HG03159 (cell line): ENCODE data around the gene SH3D21.

Experiments
- ATAC-seq: cut with Tn5 transposase; IDR thresholded peaks from one replicate; pipeline ENCODE4 v1.9.1; 2021; ENCODE audit warnings: mild to moderate bottlenecking, moderate library complexity; ENCODE audit not compliant: unreplicated experiment

The SH3D21 gene

DNA sequence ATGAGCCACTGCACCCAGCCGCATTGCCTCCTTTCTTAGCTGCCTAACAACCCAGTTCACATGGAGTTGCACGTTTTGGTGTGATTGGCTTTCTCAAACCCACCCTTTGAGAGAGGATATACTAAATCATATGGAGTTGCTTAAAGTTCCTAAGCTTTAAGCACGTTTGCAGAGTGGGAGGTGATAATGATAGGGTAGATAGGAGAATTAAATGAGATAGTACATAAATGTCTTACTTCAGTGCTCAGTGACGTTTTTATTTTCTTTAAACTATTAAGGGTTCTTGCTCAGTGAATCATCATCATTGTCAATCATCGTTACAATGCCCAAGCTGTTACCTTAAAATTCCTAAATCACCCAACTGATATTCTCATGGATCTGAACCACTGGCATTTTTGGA is 2.9 kb upstream of the SH3D21 start:
- ATAC-seq, result no peak

DNA sequence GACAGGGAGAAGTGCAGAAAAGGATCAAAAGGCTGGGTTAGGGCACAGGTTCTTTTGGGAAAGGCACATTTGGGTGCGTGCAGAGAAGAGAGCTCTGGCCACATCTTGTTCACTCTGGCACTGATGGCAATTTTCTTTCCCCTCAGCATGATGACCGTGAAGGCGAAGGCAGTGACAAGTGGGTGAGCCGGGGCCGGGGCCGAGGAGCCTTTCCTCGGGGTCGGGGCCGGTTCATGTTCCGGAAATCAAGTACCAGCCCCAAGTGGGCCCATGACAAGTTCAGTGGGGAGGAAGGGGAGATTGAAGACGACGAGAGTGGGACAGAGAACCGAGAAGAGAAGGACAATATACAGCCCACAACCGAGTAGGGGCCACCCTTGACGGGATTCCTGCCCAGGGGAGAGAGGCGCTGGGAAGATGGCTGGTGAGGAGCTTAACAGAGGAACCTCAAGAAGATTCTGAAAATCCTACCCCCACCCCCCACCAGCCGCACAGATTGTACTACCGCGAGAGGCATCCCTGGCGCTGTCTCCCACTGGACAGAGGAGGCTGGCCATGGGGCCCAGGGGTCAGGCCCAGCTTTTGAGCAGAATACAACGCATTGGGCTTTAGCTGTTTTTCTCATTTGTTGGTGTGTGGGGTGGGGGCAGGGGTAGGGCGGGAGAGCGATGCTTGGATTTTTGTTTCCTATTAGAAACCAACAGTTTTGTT is 2.4 kb upstream of the SH3D21 start:
- ATAC-seq, result no peak

DNA sequence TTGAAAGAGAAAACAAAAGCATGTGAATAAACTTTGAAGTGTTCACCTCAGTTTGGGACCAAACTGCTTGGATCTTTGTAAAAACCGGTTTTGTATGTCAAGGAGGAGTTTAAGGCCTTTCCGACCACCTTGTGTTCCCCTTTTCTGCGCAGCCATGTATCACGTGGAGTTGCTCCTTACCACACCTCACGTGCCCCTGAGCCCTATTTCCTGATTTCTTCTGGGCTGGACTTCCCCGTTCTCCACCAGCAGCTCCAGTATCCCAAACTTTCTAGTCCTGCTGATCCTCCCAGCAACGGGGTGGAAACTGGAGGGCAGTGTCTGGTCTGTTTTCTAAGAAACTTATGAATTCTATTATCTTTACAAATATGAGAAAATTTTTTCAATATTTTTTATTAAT is 1.6 kb upstream of the SH3D21 start:
- no peak for ATAC-seq

DNA sequence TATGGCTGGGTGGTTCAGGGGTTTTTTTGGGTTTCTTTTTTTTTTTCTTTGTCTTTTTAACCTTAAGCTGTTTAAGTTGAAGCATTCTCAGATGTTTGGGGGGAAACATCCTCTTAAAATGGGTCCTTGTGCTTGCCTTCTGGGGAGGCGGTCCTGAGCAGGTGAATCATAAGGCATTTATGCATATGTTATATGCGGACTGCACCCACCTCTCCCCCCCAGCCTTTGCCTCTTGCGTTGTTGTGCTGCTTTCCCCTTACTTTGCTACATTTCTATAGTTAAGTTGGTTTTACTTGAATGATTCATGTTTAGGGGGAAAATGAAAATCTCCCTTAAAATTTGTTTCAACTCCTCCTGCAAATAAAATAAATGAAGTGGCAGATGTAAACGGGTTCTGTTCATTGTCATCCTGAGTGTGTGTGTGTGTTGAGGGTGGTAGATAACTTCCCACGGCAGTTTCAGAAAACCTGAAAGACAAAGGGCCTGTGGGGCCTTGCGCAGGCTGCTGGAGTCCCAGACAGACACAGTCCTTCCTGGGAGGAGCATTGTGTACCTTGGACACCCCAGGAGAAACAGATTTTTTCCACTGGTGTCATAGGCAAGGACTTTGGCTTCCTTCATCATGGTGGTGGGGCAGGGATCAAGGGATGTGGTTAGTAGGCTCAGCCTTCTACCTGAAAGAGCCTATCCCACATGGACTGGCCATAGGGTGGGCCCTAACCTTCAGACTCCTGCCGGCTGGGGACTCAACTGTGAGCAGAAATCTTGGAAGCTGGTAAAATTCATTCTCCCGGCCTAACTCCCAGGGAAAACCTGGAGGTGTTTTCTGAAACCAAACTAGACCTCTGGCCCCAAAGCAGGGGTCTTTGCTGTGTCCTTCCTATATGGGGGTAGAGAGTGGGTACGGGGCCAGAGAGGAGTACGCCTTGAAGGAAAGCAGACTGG is 926 bp upstream of the SH3D21 start:
- no peak for ATAC-seq

DNA sequence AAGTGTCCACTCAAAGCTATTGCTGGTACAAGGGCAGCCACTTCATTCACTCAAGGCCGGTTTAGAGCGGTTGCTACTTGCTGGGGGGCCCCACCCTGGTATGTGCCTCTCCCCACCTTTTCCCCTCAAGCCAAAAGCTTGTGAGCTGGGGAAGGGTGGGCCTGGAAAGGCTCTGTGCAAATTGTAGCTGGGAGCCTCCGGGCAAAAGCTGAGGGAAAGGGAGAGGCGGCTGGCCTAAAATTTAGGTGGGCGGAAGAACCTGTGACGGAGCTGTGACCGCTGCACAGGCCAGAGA is 306 bp upstream of the SH3D21 start:
- no peak for ATAC-seq

DNA sequence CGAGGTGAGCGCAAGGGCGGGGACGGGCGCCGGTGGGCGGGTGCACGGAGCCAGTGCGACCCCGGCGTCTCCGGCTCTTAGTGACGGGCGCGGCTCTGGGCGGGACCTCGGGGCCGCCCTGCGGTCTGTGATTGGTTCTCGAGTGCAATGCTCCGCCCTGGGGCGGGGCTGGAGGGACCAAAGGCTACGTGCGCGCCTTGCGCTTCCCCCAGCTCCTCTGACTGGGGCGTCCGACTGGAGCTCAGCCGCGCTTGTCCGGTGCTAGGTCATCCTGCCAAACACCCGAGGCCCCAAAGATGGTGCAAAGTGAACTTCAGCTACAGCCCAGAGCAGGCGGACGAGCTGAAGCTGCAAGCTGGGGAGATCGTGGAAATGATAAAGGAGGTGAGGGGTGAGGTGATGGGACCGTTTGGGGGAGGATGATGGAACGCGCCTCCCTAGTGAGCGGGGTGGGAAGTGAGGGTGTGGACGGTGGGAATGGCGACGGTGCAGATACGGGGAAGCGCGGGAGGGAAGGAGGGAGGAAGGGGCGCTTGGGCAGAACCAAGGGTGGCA is 811 bp downstream of the SH3D21 start:
- peak; percentile 97 for ATAC-seq

DNA sequence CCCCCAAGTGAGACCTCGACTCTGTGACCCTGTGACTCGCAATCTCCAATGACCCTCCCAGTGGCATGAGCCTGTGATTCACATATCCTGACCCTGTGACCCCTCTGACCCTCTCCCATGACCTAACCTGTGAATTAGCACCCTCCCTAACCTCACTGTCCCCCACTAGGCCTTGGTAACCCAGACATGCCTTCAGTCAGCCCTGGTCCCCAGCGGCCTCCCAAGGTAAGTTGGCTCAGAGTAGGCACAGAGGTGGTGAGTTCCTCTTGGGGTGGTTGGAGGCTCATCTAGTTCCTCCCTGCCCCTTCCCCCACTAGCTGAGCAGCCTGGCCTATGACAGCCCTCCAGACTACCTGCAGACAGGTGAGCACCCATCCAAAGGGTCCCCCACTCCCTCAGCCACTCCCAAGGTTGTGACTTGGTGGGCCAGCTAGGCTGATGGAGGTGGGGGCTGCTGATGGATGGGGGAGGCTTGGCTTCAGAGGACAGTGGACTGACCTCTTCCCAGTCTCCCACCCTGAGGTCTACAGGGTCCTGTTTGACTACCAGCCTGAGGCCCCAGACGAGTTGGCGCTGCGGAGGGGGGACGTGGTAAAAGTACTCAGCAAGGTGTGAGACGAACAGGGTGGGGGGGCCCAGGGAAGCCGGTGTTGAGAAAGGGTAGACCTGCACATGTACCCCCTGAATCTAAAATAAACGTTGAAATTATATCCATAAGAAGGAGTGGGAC is 1.6 kb downstream of the SH3D21 start:
- no peak for ATAC-seq

DNA sequence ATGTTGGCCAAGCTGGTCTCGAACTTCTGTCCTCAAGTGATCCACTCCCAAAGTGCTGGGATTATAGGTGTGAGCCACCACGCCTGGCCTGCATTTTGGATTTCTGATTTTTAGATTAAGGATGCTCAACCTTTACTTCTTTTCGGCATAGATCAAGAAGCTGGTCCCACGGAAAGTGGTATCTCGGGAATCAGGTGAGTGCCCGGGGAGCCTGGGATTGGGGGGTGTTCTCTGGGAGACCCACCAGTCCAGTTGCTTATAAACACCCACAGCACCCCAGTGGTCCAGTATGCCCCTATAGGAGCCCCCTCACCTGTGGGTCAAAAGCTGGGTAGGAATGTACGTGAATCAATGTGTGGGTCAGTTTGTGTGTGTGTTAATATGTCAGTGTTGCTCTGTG is 3.2 kb downstream of the SH3D21 start:
- ATAC-seq, result no peak

DNA sequence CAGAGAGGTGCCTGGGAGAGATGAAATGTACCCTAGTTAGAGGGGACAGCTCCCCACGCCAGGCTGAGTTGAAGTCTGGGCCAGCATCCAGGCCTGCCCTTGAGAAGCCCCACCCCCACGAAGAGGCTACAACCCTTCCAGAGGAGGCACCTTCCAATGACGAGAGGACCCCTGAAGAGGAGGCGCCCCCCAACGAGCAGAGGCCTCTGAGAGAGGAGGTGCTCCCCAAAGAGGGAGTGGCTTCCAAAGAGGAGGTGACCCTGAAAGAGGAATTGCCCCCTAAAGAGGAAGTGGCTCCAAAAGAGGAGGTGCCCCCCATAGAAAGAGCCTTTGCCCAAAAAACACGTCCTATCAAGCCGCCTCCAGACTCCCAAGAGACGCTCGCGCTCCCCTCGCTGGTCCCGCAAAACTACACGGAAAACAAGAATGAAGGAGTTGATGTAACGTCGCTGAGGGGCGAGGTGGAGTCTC is 14.2 kb downstream of the SH3D21 start:
- no peak for ATAC-seq

DNA sequence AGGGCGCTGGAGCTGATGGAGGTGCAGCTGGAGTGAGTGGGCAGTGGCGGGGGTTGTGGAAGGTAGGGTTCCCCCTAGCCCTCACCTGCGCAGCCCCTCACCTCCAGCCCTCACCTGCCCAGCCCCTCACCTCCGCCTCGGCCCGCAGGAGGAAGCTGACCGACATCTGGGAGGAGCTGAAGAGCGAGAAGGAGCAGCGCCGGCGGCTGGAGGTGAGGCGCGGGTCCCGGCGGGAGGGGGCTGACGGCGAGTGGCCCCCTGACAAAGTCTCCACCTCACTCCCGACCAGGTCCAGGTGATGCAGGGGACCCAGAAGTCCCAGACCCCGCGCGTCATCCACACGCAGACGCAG is 14.6 kb downstream of the SH3D21 start:
- no peak for ATAC-seq

DNA sequence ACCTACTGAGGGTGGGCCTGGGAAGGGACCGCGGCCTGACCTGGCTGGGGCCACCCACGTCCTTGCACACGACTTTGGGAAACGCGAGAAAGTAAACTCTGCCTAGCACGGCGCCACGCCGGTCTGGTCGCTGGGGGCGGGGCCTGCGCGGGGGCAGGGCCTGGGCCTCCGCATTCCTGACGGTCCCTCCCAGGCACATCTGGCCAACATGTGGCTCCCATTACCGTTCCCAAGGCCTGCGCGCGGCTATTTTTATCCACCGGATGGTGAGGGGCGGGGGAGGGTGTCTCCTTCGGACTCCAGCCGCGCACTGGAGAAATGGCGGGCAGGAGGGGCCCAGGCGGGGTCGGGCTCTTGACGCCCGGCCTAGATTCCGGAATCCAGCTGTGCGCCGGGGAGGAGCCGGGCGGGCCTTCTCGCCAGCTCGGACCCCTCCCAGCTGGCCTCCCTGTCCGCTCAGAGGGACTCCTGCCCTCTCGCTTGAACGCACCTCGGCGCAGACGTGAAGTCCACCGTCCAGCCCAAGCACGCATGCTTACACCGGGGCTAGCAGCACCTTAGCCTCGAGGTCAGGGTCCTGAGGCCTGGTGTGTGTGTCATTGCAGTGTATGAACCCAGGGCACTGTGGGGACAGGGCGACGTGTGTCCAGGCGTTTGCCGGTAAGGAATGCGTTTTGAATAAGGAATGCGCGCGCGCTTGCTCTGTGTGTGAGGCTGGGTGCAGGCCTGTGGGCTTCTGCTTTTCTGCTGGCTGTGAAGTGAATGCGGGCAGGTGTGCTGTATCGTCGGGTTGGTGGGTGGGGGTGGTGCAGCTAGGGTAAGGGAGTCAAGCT is 15.2 kb downstream of the SH3D21 start:
- no peak for ATAC-seq

DNA sequence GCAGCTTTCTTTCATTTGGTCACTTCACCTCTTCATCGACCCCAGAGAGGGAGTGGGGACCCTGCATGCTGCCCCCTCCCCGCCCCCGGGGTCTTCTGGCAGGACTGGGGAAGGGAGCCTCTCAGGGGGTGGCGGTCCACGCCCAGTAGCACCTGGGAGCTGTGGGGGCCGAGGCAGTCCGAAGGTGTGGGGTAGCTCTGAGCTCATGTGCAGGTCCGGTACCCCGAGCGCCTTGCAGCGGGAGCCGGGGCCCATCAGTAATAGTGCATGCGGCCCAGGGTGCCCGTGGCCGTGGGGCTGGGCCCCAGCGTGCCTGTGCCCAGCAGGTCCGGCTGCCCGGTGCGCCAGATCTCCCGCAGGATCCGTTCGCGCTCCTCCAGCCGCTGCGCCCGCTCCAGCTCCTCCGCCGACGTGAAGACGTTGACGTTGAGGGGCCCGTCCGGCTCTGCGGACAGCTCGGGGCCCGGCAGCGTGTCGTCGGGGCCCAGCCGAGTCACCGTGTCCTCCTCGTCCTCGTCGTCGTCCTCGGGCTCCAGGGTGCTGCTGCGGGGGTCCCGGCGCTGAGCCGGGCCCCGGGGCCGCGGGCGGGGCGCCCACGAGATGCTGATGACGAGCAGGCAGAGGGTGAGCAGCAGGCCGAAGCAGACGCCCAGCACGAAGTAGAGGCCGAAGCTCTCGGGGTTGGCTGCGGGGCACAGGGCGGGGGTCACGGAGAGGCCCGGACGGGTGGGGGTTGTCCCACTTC is 16.0 kb downstream of the SH3D21 start:
- ATAC-seq, result no peak

DNA sequence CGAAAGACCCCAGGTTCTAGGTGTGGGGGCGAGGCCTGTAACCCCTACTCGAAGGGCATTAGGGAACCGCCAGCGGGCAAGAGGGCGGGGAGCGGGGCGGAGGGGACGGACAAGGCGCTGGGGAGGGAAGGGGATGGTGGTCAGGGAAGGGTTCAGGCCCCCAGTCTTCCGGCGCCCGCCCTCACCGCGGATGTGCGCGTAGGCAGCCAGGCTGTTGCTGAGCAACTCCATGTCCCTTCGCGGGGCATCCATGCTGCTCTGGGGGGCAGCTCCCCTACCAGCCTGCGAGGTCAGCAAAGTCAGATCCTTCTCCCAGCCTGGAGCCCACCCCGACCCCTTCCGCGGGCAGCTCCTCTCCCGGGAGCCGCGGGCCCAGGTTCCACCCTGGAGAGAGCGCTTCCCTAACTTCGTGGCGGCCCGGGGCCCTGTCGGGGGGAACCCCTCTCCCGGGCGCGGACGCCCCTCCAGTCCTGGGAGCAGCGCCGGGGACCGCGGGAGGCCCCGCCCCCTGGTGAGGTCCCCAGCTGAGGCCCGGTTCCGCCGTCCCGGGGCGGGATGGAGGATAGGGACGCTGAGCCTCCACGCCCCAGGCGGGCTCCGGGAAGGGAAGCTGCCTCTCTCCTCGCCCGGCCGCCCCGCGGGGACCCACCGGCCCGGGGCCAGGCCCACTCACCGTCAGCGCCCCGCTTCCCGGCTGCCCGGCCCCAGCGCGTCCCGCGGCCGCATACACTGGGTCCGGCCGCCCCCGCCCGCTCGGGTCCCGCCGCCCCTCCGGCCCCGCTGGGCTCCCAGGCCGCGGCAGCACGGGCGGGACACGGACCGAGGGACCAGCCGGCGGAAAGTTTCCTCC is 16.8 kb downstream of the SH3D21 start:
- ATAC-seq, result no peak

DNA sequence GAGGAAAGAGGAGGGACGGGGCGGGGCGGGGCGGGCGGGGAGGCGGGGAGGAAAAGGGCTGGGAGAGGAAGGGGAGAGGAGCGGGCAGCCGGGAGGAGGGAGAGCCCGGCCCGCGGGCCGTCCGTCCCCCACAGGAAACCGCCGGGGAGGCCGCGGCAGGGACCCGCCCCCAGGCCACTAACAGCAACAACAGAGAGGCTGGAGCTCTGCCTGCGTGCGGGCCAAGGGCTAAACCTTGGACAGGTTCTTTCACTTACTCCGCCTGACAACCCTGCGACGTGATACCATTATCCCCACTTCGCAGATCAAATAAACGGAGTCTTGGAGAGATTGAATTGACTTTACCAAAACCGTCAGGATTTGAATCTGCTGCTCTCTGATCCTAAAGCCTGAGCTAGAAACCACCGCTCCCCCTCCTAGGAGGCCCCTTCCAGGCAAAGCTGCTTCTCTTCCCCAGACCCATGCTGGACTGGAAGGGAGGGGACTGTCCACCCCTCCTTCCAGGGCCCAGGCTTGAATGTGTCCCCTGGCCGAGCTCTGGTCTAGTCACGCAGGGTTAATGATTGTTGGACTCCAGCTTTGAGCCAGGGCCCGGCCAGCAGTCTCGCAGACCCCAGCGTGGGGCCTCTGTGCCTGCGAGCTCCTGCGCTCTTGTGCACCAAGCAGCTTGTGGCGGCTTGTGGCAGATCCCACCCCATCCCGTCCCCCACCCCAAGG is 17.6 kb downstream of the SH3D21 start, which contains the start of gene EVA1B:
Gene EVA1B, minus strand, starts transcription at position 10 of the 717 bp plus-strand sequence. CDS start 608 bp downstream, outside the sequence.
- no peak for ATAC-seq

DNA sequence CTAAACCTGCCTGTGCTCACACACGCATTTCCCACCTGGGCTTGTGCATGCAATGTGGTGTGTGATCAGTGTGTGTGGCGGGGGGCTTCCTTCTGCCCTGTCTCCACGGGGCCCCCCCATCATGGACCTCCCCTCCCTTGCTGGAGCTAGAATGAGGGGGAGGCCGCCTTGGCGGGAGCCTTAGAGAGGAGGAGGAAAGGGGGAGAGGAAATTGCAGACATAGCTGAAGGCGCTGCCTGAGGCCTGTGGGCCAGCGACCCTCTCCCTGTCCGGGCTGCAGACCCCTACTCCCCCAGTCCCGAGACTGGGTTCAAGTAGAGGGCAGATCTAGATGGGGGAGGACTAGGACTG is 18.2 kb downstream of the SH3D21 start:
- no peak for ATAC-seq

DNA sequence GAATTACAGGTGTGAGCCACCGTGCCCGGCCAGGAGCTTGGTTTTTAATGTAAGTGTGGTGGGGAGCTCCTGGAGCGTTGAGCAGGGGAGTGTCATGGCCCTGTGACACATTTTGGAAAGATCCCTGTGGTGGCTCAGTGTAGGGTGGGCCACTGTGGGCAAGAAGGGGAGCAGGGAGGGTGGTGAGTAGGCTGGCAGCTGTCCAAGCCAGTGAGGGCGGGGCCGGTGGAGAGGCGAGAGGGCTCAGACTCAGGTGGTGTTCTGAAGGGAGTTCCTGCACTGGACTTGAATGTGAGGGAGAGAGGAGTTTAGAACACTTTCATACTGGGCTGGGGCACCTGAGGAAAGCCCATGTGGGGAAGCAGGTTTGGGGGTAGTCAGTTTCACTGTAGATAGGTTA is 20.3 kb downstream of the SH3D21 start:
- ATAC-seq, result no peak

DNA sequence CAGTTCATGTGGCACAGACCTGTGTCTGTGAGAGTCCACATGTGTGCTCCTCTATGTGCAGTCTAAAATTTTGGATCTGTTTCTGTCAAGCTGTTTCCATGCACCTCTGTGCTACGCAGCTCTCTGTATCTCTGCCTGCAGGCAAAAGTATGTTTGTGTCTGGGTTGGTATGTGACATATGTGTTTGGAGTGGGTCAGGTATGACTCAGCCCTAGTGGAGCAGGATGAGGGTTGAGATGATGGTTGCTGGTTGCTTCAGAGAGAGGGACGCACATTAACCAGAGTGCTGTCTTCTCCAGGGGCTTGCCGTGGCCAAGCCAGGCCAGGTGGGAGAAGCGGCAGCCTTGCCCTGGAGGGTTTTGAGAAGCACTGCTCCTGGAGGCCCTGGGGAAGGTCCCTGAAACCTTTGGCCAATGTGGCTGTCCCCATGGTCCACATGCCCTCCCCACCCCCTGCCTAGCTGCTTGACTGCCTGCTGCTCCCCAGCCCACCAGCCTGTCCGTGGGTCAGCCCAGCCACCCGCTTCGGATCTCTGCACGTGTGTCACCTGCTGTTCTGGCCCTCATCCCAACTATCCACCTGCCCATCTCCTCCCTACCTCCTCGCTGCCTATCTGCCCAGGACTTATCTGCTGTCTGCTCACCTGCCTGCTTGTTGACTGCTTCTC is 21.4 kb downstream of the SH3D21 start:
- ATAC-seq, result no peak

DNA sequence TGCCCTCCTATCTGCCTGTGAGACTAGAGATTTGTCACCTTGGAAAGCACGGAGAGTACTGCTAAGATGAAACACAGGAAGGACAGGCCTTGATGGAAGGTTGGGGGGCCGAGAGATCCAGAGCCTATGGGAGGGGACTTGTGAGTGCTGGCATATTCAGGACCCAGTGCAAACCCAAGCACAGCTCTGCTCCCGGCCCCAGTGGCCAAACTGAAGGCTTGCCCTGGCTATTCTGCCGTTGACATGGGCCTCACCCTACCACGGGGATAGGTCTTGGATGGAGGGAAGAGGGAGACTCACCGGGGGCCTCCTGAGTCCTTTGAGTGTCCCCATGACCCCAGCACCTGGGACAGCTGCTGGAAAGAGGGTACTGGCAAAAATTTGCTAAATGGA is 21.9 kb downstream of the SH3D21 start:
- ATAC-seq, result no peak
